OCI-M2 (cell line): Measurements from ENCODE around the gene TTC24.
"Not testable (repeated sequence)": the region's sequence is repeated elsewhere in the genome, so short reads cannot be mapped to it uniquely, and the experiment has no call there.

Experiments used
- DNase-seq: peaks from one replicate; lab custom pipeline; 2025; ENCODE audit not compliant: unreplicated experiment; lab: John Stamatoyannopoulos, UW

The TTC24 gene

DNA sequence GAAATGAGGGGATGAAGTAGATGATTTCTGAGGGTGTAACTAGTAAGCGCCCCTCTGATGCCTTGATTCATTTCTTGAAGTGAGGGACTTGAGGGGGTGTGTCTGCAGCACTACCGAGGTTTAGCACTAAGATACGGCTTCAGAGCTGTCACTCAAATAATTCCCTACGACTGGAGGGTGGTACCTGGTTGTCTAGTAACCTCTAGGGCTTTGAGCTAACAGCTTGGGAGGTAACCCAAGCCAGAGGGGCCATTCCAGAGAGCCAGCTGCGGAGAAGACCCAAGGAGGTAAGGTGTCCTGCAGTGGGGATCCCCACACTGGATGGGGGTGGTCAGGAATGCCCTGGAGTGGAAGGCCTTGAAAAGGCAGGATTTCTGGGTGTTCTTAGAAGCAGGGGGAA is at the start of gene TTC24:
TTC24 (plus strand) TSS at position 252 of the 400 bp plus-strand sequence. CDS start 1,642 bp downstream, outside the sequence.
- DNase-seq = no peak

DNA sequence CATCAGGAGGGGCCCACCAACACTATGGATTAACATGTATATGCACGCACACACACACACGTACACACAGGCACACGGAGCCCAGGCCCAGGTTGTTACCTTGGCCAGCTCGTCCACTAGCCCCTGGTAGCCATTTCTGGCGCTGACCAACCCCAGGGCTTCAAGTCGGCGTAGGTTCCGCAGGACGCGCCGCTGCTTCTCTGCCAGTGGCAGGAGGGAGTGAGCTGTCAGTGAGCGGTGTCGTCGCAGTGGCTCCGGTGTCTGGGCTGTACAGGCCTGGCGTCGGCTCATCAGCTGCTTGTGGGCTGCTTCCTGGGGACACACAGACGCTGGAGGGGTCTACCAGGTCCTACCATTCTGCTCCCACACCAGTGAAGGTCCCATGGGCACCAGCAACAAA is 49.5 kb upstream of the TTC24 start:
- DNase-seq = no peak

DNA sequence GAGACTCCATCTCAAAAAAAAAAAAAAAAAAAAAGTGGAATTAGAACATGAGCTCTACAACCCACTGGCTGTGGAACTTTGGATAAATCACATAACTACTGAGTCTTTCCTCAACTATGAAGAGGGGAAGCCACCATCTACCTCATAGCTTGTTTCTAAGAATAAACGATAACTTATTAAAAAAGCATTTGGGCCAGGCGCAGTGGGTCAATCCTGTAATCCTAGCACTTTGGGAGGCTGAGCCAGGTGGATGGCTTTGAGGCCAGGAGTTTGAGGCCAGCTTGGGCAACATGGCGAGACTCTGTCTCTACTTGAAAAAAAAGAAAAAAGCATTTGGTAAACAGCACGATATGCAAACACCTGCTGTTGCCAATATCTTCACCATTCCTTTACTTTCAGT is 47.1 kb upstream of the TTC24 start:
- DNase-seq = no peak

DNA sequence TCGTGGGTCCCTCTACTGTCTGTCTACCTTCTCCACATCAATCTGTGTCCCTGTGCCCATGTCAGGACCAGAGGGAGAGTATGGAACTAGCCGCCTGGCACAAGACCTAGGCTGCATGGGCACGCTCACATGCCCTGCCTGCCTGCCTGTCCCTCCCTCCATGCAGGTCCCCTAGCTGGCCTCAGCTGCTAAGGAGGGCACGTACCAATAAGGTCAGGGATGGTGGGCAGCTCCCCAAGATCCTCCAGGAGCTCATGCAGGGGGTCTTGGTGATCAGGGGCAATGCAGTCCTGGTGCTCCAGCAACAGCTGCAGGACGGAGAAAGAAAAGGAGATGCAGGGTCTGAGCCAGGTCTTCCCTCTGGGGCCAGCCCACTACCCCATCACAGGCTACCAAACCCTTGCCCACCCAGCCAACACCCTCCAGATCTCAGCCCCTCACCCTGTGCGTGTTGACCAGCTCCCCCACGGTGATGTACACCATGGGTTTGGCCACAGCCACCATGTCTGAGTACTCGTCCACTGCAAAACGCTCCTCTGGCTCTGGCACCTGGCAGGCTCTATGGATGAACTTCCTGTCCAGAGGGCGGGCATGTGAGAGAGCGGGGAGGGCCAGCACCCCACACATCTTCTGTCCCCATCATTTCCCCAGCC is 45.8 kb upstream of the TTC24 start:
- no peak for DNase-seq

DNA sequence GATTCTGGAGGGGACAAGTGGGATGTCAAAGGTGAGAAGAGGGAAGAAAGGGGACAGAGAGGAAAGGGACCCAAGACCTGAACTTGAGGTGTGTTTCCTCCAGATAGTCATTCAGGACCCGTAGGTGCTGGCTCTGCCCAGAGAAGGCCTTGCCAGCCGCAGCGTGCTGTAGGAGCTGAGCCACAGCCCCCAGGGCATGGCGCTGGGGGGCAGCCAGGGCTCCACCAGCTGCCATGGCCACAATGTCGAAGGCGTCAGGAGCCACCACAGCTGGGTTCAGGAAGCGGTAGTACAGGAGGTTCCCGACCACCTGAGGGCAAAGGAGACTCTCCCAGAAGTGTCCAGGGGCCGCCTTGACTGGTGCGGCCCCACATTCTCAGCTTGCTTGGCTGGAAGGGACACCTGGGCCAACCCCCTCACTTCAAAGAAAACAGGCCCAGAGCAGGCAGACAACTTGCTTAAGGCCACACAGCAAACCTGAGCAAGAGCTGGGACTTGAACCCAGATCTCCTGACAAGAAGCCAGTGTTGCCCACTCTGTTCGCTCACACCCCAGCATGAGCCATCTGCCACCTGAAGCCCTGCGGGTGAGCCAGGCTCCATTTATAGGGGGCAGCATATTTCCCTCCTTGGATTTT is 45.0 kb upstream of the TTC24 start:
- DNase-seq = no peak

DNA sequence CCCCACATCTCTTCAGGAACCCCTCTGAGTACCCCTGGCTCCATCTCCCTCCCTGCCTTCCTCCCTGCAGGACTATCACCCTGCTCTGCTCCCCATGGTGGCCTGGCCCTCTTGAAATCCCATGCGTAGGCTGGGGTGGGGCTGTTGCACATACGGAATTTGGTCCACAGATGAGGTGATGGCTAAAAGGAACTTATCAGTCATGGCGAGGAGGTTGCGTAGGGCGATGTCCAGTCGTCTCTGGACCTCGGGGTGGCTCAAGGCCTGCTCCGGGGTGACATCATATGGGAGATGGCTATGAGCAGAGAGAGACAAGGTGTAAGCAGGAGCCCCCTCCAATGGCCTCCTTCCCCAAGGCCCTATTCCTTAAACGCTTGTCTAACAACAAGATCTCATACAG is 42.5 kb upstream of the TTC24 start:
- no peak for DNase-seq

DNA sequence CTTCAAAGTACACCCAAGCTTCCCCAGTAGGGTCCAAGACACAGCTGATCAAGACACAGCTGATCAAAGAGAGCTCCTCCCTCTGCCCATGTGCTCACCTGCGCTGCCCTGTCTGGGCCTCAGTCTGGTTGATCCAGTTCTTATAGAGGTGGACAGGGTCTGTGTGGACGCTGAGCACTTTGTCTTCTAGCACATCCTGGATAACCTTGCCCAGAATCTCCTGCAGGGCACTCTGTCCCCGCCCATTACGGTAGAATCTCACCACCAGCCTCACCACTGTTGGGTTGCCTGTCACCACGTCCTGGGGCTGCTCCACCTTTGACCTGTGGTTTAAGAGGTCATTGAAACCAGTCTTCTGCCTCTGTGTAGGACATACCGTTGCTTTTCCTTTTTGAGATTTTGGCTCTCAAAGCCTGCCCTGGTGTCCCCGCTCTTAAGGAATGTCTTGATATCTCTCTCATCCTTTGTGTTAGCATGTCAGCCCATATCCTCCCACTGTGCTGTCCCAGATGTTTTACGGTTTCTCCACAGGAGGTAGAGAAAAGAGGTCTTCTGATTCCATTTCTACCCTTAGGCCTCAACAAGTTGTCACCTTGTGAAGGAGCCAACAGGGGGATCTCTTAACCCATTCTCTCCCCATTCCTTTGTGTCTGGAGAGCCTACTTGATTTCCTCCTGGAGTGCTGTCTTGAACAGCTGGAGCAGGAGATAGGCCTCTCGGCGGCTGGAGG is 40.6 kb upstream of the TTC24 start:
- no peak for DNase-seq

DNA sequence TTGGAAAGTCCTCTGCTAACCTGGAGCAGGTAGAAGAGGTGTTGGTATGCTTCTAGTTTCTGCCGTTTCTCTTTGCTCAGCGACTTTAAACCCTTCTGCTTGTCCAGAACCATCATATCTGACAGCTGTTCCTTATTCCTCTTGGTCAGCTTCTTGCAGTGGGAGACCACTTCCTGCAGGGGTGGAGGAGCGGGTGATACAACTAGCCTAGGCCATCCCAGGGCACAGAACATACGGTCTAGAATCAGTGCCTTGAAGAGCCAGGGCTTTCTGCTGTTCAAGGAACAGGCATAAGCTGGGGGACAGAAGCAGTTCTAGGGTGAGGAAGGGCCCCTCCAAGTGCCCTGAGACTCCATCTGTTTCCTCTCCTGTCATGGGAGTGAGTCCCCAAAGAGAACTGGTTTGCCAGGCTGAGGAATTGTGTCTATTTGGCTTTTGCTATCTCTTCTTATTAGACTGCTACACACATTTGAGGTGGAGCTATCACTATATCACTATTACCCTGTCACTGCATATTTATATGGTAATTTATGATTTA is 39.6 kb upstream of the TTC24 start:
- no peak for DNase-seq

DNA sequence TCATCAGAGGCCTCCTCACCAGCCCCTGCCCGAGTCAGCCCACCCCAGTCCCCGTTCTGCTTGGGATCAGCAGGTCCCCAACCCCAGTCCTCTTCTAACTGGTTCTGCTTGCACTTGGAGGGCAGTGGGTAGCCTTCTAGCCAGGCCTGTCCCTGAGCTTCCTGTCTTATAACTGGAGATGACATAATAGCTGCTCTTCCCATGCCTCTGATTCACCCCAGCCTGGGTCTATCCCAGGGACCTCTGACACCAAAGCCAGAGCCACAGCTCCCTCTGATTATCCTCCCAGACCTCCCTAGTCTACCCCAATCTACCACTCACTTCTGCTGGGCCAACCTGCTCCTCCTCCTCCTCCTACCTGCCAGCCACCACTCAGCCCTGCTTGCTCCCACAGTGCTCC is 38.6 kb upstream of the TTC24 start:
- DNase-seq = no peak

DNA sequence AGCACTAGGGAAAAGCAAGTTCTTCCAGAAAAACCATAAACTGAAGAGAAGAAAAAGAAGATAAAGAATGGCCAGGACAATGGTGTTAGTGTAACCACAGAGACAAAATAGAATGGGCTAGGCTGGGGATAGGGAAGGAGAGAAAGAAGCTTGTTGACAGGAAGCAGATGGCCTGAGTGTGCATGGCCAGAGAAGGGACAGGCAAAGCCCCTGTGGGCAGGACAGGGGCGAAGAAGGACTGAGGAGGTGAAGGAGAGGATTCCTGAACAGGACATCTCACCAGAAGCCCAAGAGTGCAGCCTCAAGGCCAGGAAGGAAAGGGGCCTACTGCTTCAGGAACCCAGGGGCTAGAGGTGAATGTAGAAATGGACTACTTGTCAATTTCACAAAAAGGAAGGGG is 36.5 kb upstream of the TTC24 start:
- DNase-seq = no peak

DNA sequence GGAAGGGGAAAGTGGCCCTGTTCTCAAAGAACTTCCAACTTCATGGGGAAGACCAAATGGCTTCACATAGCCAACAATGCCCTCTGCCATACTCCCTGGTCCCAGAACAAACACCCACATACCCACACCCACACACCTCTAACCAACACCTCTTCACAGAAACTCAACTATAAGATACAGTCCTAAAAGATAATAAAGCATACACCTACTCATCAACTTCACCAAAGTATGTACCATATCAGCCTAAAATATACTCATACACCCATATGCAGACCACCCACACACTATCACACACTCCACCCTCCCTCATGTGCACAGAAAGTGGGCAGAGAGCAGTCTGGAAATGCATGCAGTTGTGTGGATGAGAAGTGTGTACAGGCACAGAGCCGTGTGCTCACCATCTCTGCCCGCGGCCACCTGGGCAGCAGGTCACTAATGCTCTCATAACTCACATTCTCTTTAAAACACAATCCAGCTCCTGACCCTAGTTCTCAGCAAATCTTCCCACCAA is 34.9 kb upstream of the TTC24 start:
- DNase-seq = no peak

DNA sequence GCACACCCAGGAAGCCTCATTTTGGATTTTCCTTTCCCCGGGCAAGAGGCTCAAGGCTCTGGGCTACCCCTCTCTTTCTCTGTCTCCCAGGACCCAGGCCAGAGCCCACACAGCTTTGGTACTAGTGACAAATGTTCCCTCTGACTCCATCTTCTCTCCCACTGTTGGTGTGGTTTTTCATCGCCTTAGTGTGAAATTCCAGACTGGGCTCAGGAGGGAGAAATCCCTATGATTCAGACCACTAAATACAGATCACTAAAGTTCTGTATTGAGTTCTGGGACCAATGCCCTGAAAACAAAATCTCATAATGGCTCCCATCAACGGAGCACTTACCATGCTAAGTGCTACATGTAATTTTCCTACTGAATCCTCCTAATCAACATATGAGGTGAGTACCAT is 33.3 kb upstream of the TTC24 start:
- no peak for DNase-seq

DNA sequence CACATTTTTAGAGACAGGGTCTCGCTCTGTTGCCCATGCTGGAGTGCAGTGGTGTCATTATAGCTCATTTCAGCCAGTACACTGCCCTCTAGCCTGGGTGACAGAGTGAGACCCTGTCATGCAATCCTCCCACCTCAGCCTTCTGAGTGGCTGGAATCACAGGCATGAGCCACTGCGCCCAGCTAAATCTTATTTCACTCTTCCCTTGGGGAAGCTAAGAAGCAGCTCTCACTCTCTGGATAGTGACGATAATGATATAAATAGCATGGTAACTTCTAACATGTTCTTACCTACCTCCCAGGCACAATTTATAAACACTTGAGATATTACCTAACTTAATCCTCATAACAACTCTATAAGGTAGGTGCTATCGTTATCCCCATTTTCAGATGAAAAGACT is 32.1 kb upstream of the TTC24 start:
- DNase-seq = no peak

DNA sequence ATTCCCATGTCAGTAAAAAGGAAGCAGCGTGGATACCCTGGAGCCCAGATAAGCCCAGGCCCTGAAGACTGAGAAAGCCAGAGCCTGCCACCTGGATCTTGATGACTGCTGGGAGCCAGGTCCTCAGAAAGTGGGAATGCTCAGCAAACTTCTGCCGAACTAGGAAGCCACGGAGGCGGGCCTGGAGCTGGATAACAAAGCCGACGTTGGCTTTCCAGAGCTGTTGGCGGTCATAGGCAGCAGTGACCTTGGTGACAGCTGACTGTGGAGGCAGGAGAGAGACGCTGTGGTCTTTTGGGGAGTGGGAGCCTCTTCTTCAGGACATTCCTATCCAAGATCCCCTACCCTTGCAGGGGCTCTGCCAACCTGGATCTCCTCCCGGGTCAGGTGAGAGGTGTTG is 31.5 kb upstream of the TTC24 start:
- no peak for DNase-seq

DNA sequence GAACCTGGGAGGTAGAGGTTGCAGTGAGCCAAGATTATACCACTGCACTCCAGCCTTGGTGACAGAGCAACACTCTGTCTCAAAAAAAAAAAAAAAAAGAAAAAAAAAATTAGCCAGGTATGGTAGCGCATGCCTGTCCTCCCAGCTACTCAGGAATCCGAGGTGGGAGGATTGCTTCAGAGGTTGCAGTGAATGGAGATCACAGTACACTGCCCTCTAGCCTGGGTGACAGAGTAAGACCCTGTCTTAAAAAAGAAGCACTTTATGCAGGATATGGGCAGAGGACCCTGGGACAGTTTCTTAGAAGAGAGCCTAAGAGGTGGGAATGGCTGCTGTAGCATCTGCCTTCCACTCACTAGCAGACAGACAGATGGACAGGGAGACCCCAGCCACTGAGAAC is 30.1 kb upstream of the TTC24 start:
- DNase-seq = no peak

DNA sequence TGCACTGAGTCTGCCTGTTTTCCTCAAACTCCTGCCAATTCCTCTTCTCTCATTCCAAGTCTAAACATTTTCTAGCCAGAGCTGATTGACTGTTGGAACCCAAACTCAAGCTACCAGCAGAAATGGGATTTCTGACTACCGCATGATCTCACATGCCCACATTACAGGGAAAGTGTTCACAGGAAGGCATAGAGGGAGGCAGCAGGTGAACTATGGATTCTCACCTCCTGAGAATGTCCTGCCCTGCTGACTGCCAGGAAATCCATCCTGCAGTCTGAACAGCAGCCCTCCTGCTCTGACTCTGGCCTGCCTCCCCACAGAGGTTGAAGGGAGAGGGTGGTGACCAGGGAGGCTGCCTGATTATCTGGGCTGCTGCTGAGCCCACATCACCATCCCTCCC is 29.7 kb upstream of the TTC24 start:
- DNase-seq = no peak

DNA sequence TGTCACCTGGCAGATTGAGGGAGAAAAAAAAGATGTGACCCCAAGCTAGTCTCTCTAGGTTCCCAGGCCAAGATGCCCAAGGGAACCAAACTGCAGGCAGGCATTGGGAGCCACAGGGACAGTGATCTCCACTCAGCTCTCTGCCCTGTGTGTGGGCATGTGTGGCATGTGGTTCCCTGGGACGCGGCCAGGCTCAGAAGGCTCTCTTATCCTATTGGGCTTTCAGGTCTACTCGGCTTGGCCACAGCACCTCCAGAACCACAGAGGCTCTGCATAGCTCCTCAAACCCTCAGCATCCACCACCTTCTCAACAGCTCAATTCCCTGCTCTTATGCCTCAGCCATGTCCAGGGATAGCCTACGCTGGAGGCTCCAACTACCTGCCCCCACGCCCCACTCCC is 29.2 kb upstream of the TTC24 start:
- DNase-seq = no peak

DNA sequence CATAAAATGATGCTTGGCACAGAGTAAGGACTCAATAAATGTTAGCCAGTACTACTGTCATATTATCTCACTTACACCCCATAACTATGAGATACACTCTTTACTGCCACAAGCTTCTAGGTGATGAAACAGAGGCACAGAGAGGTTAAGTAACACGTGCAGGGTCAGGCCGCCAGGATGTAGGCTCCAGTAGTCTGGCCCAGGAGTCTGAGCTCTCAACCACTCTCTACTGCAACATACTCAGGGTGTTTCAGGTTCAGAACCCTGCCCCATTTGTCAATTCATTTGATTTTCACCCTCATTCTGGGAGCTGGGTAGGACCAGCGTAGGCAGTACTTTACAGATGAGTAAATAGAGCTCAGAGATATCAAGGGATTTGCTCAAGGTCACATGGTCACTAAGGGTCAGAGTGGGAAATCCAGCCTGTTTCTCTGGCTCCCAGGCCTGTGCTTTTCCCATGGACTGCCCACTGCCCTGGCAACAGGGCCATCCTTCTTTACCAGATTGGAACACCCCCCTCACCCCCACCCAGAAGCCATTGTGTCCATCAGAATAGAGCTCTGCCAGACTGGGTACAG is 28.4 kb upstream of the TTC24 start:
- DNase-seq = no peak

DNA sequence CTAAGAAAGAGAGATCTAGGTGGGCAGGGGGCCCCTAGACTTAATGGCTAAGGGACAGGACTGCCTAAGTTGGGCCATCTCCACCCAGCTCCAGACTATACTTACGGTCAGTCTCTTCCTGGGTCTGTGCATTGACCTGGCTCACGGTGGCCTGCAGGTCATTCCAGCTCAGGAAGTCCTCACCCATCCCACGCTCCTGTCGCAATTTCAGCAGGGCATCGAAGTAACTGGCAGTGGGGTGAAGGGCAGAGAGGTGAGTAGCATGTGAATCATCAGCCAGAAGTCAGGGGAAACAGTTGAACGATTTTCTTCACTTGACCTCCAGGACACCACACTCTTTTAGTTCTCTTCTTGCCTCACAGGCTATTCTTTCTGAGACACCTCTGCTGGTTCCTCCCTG is 27.7 kb upstream of the TTC24 start:
- DNase-seq = no peak

DNA sequence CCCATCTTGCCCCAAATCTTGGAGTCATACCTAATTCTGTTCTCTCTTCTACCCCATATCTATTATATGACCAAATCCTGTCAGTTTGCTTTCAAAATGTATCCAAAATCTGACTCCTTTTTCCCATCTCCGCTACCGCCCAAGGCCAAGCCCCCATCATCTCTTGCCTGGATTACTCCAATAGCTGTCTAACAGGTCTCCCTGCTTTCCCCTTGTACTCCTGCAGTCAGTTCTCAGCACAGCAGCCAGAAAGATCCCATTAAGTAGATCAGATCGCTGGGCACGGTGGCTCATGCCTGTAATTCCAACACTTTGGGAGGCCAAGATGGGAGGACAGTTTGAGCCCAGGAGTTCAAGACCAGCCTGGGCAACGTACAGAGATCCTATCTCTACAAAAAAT is 27.0 kb upstream of the TTC24 start:
- no peak for DNase-seq

DNA sequence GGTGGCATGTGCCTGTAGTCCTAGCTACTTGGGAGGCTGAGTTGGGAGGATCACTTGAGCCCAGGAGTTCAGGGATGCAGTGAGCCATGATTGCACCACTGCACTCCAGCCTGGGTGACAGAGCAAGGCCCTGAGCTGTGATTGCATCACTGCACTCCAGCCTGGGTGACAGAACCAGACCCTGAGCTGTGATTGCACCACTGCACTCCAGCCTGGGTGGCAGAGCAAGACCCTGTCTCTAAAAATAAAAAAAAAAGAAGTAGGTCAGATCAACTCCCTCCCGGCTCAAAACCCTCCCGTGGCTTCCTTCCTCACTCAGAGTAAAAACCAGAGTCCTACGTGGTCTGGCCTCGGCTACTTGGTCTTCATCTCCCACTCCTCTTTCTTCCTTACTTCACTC is 26.6 kb upstream of the TTC24 start:
- not testable (repeated sequence) for DNase-seq
